HUES6 (cell line): Measurements from ENCODE around the gene SLCO3A1.

Experiments used
- H3K27ac ChIP-seq: 2 replicates; pipeline ENCODE4 v1.7.0; 2013; ENCODE audit warnings: low read depth, mild to moderate bottlenecking, low read length, inconsistent platforms
- H3K27me3 ChIP-seq: 2 replicates; pipeline ENCODE4 v1.6.1; 2013; ENCODE audit warnings: low read length; ENCODE audit not compliant: control insufficient read depth, insufficient read depth
- H3K36me3 ChIP-seq: 2 replicates; pipeline ENCODE4 v1.6.1; 2013; ENCODE audit warnings: low read length; ENCODE audit not compliant: control insufficient read depth, insufficient read depth
- H3K4me1 ChIP-seq: 2 replicates; pipeline ENCODE4 v1.6.1; 2013; ENCODE audit warnings: low read length; ENCODE audit not compliant: control insufficient read depth, insufficient read depth
- H3K4me3 ChIP-seq: 2 replicates; pipeline ENCODE4 v1.5.1; 2013; ENCODE audit warnings: low read depth, low read length
- H3K9ac ChIP-seq: one replicate; pipeline ENCODE4 v1.6.1; 2013; ENCODE audit warnings: mild to moderate bottlenecking, low read length
- H3K9me3 ChIP-seq: 2 replicates; pipeline ENCODE4 v1.6.1; 2013; ENCODE audit warnings: low read depth, low read length; ENCODE audit not compliant: control insufficient read depth, insufficient read depth

The SLCO3A1 gene

DNA sequence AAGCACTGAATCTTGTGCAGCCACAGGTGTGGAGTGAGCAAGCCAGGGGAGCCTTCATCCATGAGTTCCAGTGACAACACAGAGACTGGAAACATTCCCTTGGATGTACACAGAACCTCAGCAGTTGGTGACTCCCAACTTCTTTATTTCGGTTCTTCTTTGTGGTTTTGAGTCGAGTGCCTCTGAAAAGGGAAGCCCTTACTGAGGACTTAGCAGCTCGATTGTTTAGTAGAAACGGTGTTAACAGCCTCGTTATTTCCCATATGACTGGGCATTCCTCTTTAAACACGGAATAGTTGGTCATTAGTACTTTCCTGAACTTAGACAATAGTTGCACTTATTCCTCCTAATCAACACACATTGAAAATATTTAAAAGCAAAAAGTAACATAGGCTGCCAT, 7.7 kb downstream of the SLCO3A1 start:
- Histone ChIP-seq H3K27me3 (no peaks in the 10 kb centered on the region), H3K9me3 (no peaks in the 10 kb centered on the region), H3K36me3 (no peaks in the 10 kb centered on the region), H3K4me3 (no peak overlapping the region), H3K9ac (no peak overlapping the region), H3K27ac (no peak overlapping the region), H3K4me1 (peaks cover 6% of the 10 kb centered on the region; the same call in 1 of the 2 replicates)

DNA sequence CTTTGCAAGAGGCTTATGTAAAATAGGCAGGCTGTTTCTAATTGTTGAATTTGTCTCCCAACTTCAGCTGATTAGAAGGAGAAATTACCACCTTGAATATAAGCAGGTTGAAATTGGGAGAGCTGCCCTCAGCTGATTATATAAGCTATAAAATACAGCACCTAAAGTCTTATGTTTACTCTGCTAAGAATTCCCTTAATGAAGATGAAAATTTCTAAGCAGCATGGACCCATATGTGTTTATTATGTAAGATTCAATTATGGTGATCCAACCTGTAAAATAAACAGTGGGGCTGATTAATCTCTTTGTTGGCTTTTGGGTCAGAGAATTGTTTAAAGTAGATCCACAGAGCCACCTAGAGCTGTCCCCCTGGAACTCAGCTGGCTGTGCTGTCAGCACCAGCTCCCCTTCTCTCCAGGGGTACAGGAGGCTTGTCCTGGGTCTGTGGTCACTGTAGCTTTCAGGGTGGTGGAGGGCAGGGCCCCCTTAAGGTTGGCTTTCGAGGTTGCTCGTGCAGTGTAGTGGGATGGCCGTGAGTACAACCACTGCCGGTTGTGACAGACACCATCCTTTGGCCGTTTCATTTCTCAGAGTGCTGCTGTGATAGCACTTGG, 9.5 kb downstream of the SLCO3A1 start:
- Histone ChIP-seq H3K9ac (no peak overlapping the region), H3K27ac (no peak overlapping the region), H3K4me3 (no peak overlapping the region), H3K36me3 (no peaks in the 10 kb centered on the region), H3K9me3 (no peaks in the 10 kb centered on the region), H3K4me1 (peaks cover 11% of the 10 kb centered on the region), H3K27me3 (no peaks in the 10 kb centered on the region)

- Histone ChIP-seq H3K9me3 (no peaks in the 10 kb centered on the region), H3K27ac (no peak overlapping the region), H3K4me1 (peaks cover 11% of the 10 kb centered on the region), H3K9ac (no peak overlapping the region), H3K36me3 (no peaks in the 10 kb centered on the region), H3K27me3 (no peaks in the 10 kb centered on the region), H3K4me3 (no peak overlapping the region)
Measured at GRCh38 chr15:91863621-91864255, 10.2 kb downstream of the SLCO3A1 start.

DNA sequence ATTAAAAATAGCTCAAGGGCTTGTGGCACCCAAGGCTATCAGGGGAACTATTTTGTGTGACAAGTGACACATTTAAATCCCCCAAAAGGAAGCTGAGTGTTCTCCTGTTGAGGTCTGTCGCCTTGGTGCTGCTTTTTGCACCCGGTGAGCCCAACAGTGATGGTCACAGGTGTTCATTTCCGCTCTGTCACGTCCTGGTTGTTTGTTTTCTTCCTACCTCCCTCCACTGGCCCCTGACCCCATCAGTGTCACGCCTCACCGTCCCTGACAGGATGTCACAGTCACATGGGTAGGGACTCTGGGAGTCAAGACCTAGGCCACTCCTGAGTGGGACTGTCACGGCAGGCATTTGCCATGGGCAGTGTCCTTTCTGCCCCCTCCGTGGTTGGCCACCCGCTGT, 11.2 kb downstream of the SLCO3A1 start:
- Histone ChIP-seq H3K27me3 (no peaks in the 10 kb centered on the region), H3K4me1 (peaks cover 11% of the 10 kb centered on the region), H3K9me3 (no peaks in the 10 kb centered on the region), H3K36me3 (no peaks in the 10 kb centered on the region), H3K4me3 (no peak overlapping the region), H3K9ac (no peak overlapping the region), H3K27ac (no peak overlapping the region)

DNA sequence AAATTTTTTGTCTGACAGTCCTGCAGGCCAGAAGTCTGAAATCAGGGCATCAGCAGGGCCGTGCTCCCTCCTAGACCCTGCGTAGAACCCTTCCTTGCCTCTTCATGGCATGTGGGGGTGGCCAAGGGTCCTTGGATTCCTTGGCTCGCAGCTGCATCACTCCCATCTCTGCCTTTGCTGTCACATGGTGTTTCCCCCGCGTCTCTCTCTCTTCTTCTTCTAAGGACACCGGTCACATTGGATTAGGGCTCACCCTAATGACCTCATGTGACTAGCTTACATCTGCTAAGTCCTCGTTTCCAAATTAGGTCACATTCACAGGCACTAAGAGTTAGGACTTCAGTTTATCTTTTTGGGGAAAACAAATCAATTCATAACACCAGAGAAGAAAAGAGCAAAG, 12.0 kb downstream of the SLCO3A1 start:
- H3K27me3 ChIP-seq, result no peaks in the 10 kb centered on the region
- H3K9ac ChIP-seq, result no peak overlapping the region
- H3K9me3 ChIP-seq, result peaks cover 4% of the 10 kb centered on the region; the same call in 1 of the 2 replicates
- no peaks in the 10 kb centered on the region for H3K36me3 ChIP-seq
- no peak overlapping the region for H3K4me3 ChIP-seq
- peaks cover 11% of the 10 kb centered on the region for H3K4me1 ChIP-seq
- no peak overlapping the region for H3K27ac ChIP-seq

- H3K27ac ChIP-seq, result no peak overlapping the region
- H3K27me3 ChIP-seq, result no peaks in the 10 kb centered on the region
- no peak overlapping the region for H3K9ac ChIP-seq
- peaks cover 11% of the 10 kb centered on the region for H3K4me1 ChIP-seq
- peaks cover 5% of the 10 kb centered on the region; the same call in 1 of the 2 replicates for H3K9me3 ChIP-seq
- no peak overlapping the region for H3K4me3 ChIP-seq
- H3K36me3 ChIP-seq, result no peaks in the 10 kb centered on the region
Measured at GRCh38 chr15:91865950-91866349, 12.4 kb downstream of the SLCO3A1 start.

DNA sequence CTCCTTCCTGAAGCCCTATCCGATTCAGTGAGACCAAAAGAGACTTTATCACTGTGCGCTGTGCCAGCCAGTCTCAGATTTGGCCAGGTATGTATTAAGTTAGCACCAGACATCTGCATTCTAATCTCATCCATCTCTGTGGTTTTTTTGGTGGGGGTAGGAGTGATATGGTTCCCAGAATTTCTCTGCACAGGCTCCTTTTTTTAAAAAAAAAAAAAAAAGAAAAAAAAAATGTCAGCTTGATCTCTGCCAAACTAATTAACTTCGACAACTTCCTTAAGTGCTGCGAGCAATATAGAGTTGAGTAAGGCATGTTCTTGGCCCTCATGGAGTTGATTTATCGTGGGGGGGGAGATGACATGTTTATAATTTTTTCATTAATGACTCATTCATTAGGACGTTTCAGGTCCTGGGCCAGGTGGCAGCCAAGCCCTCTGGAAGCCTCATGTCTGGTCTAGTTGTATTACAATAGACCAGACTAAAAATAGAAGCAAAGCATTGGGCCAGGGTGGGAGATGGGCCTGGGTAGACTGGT, 12.9 kb downstream of the SLCO3A1 start:
- H3K36me3 ChIP-seq, result no peaks in the 10 kb centered on the region
- no peak overlapping the region for H3K4me3 ChIP-seq
- H3K9me3 ChIP-seq, result peaks cover 5% of the 10 kb centered on the region; the same call in 1 of the 2 replicates
- H3K27ac ChIP-seq, result no peak overlapping the region
- H3K9ac ChIP-seq, result no peak overlapping the region
- H3K4me1 ChIP-seq, result peaks cover 11% of the 10 kb centered on the region
- no peaks in the 10 kb centered on the region for H3K27me3 ChIP-seq

DNA sequence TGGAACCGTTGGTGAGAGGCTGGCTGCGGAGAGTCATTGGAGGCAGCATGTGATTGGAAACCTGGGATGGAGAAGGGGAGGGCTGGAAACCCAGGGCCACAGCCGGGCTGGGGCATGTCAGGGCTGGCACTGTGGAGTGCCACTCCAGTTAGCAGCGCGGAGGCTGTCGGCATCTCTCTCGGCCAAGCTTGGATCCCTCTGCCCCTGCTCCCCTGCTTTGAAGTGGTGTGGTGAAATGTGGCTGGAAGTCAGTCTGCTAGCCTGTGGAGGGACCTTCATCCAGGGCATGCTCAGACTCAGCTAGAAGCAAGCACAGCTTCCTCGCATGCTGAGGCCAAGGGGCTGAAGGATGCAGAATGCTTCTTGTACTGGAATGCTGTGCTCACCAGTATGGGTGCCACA, 13.5 kb downstream of the SLCO3A1 start:
- peaks cover 5% of the 10 kb centered on the region; the same call in 1 of the 2 replicates for H3K9me3 ChIP-seq
- H3K4me1 ChIP-seq, result peaks cover 11% of the 10 kb centered on the region
- H3K4me3 ChIP-seq, result no peak overlapping the region
- no peak overlapping the region for H3K27ac ChIP-seq
- H3K36me3 ChIP-seq, result no peaks in the 10 kb centered on the region
- no peak overlapping the region for H3K9ac ChIP-seq
- H3K27me3 ChIP-seq, result no peaks in the 10 kb centered on the region

- no peak overlapping the region for H3K4me3 ChIP-seq
- H3K9ac ChIP-seq, result no peak overlapping the region
- H3K4me1 ChIP-seq, result peaks cover 11% of the 10 kb centered on the region
- H3K27ac ChIP-seq, result no peak overlapping the region
- H3K9me3 ChIP-seq, result peaks cover 5% of the 10 kb centered on the region; the same call in 1 of the 2 replicates
- H3K27me3 ChIP-seq, result no peaks in the 10 kb centered on the region
- H3K36me3 ChIP-seq, result no peaks in the 10 kb centered on the region
Measured at GRCh38 chr15:91867581-91868026, 14.1 kb downstream of the SLCO3A1 start.

DNA sequence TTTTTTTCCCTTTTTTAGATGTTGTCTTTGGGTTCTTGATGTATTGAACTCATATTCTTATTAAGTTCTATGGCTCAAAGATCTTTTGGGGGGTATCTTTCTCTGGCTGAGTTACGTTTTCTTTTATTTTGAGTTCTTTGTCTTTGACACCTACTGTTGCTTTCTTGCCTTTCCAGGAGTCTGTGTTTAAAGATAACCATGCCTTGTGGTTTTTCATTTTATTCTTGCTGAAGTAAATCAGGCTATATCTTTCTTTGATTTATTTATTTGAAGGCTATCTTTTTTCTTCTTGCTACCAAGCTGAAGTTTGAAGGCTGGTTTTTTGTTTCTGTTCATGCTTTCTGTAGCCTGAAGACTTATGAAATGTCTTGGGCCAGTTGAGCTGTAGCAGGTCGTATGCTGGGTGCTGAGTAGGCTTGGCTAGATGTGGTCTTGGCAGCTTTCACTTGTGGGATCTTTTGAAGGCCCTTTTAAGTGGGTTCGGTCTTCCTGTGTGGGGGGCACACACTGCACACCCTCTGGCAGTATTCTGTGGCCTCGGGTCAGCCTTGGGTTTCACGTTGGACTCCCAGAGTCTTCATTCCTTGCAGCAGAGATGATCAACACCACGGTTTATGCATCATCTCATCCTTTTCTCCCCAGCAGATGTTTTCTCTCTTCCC, 17.5 kb downstream of the SLCO3A1 start:
- H3K27me3 ChIP-seq, result no peaks in the 10 kb centered on the region

DNA sequence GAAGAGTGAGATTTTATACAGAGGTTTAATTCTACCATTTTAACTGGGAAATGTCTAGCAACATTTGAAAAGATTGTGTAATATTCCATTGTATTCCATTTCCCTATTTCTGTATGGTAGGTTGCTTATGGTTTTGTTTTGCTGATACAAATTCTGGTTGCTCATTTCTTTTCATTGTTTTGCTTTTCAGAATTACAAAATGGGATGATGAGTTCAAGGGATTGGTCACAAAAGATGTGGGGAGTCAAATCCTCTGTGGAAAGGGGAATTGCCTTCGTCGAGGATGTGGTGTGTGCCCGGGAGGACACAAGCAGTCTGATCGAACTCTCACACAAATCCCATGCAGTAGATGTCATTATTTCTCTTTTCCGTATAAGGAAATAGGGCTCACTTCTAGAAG, 18.3 kb downstream of the SLCO3A1 start:
- Histone ChIP-seq H3K27ac (no peak overlapping the region), H3K27me3 (no peaks in the 10 kb centered on the region), H3K36me3 (no peaks in the 10 kb centered on the region), H3K9me3 (peaks cover 5% of the 10 kb centered on the region; the same call in 1 of the 2 replicates), H3K4me1 (peaks cover 10% of the 10 kb centered on the region), H3K4me3 (no peak overlapping the region), H3K9ac (no peak overlapping the region)

More for the DNA sequence above, 17.5 kb downstream of the SLCO3A1 start:
- H3K36me3 ChIP-seq, result no peaks in the 10 kb centered on the region
- peaks cover 11% of the 10 kb centered on the region for H3K4me1 ChIP-seq
- no peak overlapping the region for H3K4me3 ChIP-seq
- H3K9ac ChIP-seq, result no peak overlapping the region
- H3K9me3 ChIP-seq, result peaks cover 5% of the 10 kb centered on the region; the same call in 1 of the 2 replicates
- H3K27ac ChIP-seq, result no peak overlapping the region
